ENCODE data around the gene AGTRAP.

GRCh38 chr1:11713095-11713494 is 22.8 kb upstream of the AGTRAP start:
- TF ChIP-seq POLR2A (IDR thresholded peaks at IDR 0.05) = no peak
- TF ChIP-seq CTCF (IDR thresholded peaks at IDR 0.05) = no peak

Measured in uterus (tissue), 2 donors.